CD4-positive, alpha-beta memory T cell (primary cell): Measurements from ENCODE around the gene ABCC1. TPM values are rescaled to one million over a fixed set of nuclear protein-coding genes. Genes with fewer than 3 reads are reported as not detected.

Source experiments
- CTCF ChIA-PET: fragments of 350-600 bp; sonication (Branson Sonifier 250); formaldehyde crosslinking; loops from one replicate; lab custom pipeline; 2021; ENCODE audit warnings: inconsistent platforms; ENCODE audit not compliant: partially characterized antibody; lab: Charles Lee
- POLR2A ChIA-PET: fragments of 350-600 bp; sonication (Branson Sonifier 250); formaldehyde crosslinking; loops from one replicate; lab custom pipeline; 2021; ENCODE audit not compliant: partially characterized antibody; lab: Charles Lee
- DNase-seq, 5 donors: peaks; one replicate each; pipeline versions ENCODE4 v3.0.0 to v3.0.0-alpha.2; 2020 to 2022; ENCODE audit warnings: mixed read lengths in 1 of 5
- H3K27ac ChIP-seq: one replicate; pipeline ENCODE4 v1.7.0; 2013; ENCODE audit warnings: low read depth, low read length
- H3K27me3 ChIP-seq: 2 replicates; pipeline ENCODE4 v1.7.0; 2013; ENCODE audit warnings: mild to moderate bottlenecking, low read length, moderate library complexity; ENCODE audit not compliant: insufficient read depth
- H3K36me3 ChIP-seq: 2 replicates; pipeline ENCODE4 v1.7.0; 2013; ENCODE audit warnings: mild to moderate bottlenecking, low read length, moderate library complexity; ENCODE audit not compliant: insufficient read depth
- H3K4me1 ChIP-seq: 2 replicates; pipeline ENCODE4 v1.7.0; 2013; ENCODE audit warnings: mild to moderate bottlenecking, low read length, moderate library complexity; ENCODE audit not compliant: insufficient read depth
- H3K4me3 ChIP-seq, 2 donors: one replicate each; pipeline ENCODE4 v1.7.0; 2013; ENCODE audit warnings: low read length in 2 of 2, mild to moderate bottlenecking in 1 of 2
- H3K9me3 ChIP-seq, 2 donors: one replicate each; pipeline ENCODE4 v1.7.0; 2013; ENCODE audit warnings: low read length in 2 of 2, control low read depth in 1 of 2; ENCODE audit not compliant: control insufficient read depth in 1 of 2
- H3K27ac Mint-ChIP-seq, 7 donors: one replicate each; pipeline ENCODE4 v1.8.0; 2020 to 2021; ENCODE audit warnings: mixed read lengths in 7 of 7, mild to moderate bottlenecking in 6 of 7, inconsistent platforms in 3 of 7, moderate library complexity in 3 of 7
- H3K27me3 Mint-ChIP-seq, 2 donors: one replicate each; pipeline ENCODE4 v1.8.0; 2020 to 2021; ENCODE audit warnings: mixed read lengths in 2 of 2
- H3K36me3 Mint-ChIP-seq, 2 donors: one replicate each; pipeline ENCODE4 v1.8.0; 2020 to 2021; ENCODE audit warnings: mixed read lengths in 2 of 2, inconsistent platforms in 1 of 2, mild to moderate bottlenecking in 1 of 2
- H3K4me1 Mint-ChIP-seq, 4 donors: one replicate each; pipeline ENCODE4 v1.8.0; 2020 to 2021; ENCODE audit warnings: mixed read lengths in 4 of 4, mild to moderate bottlenecking in 1 of 4
- H3K4me3 Mint-ChIP-seq, 8 donors: one replicate each; pipeline ENCODE4 v1.8.0; 2020 to 2021; ENCODE audit warnings: mixed read lengths in 8 of 8, mild to moderate bottlenecking in 7 of 8, moderate library complexity in 6 of 8, inconsistent platforms in 3 of 8
- H3K9me3 Mint-ChIP-seq, 8 donors: one replicate each; pipeline ENCODE4 v1.8.0; 2020 to 2021; ENCODE audit warnings: mixed read lengths in 8 of 8, mild to moderate bottlenecking in 5 of 8, inconsistent platforms in 3 of 8, moderate library complexity in 1 of 8
- intact Hi-C: fragments of 100-400 bp; cut with micrococcal nuclease; formaldehyde crosslinking; loops from one replicate; pipeline ENCODE4 v1.15.1; 2023
- polyA plus RNA-seq, 2 donors: library from polyadenylated mRNA; unstranded; fragments of 300-500 nt; fragmentation: Illumina TruSeq; gene quantifications; one replicate each; pipeline ENCODE4 v1.2.3, GENCODE V29; 2021
- total RNA-seq, 2 experiments: library from RNA; stranded (reverse); gene quantifications; one replicate each; pipeline ENCODE4 v1.2.3, GENCODE V29; 2021

Gene ABCC1
- total and polyA plus RNA-seq, 4 experiments from 2014 or later: 1.9 to 69.9 (median 34.2) TPM

GRCh38 chr16:16131204-16131603 is 181.8 kb downstream of the ABCC1 start:
- no peaks in the 10 kb centered on the region for H3K4me1 ChIP-seq
- ChIA-PET POLR2A (no interaction called here), CTCF (interaction anchor here (0.9 kb wide), 1 partner anchor 256 kb away, joined by 3 read pairs; no protein-coding TSS in a partner anchor)
- H3K4me3 ChIP-seq: no peak overlapping the region
- H3K27me3 ChIP-seq: no peaks in the 10 kb centered on the region
- Mint-ChIP-seq H3K4me3 (no peak overlapping the region), H3K27ac (peak overlapping the region in 3 of 7 donors; percentile 32 to 68 (median 62)), H3K4me1 (peaks cover 0 to 12% (median 5%) of the 10 kb centered on the region in 4 donors), H3K27me3 (no peaks in the 10 kb centered on the region), H3K36me3 (peaks cover 39 to 72% of the 10 kb centered on the region in 2 donors), H3K9me3 (no peaks in the 10 kb centered on the region)
- no peaks in the 10 kb centered on the region for H3K9me3 ChIP-seq
- no peak overlapping the region for H3K27ac ChIP-seq
- DNase-seq: no peak
- intact Hi-C loops: no loop called here
- H3K36me3 ChIP-seq: peaks cover 51% of the 10 kb centered on the region

- Mint-ChIP-seq H3K4me3 (no peak overlapping the region), H3K27me3 (no peaks in the 10 kb centered on the region), H3K4me1 (peaks cover 0 to 12% (median 5%) of the 10 kb centered on the region in 4 donors), H3K27ac (peak overlapping the region in 1 of 7 donors; percentile 29), H3K9me3 (no peaks in the 10 kb centered on the region), H3K36me3 (peaks cover 42 to 72% of the 10 kb centered on the region in 2 donors)
- ChIA-PET POLR2A (no interaction called here), CTCF (interaction anchor here (0.9 kb wide), 1 partner anchor 257 kb away, joined by 3 read pairs; no protein-coding TSS in a partner anchor)
- no peak for DNase-seq
- H3K4me3 ChIP-seq: no peak overlapping the region
- H3K4me1 ChIP-seq: no peaks in the 10 kb centered on the region
- H3K36me3 ChIP-seq: peaks cover 55% of the 10 kb centered on the region
- H3K27me3 ChIP-seq: no peaks in the 10 kb centered on the region
- no peaks in the 10 kb centered on the region for H3K9me3 ChIP-seq
- intact Hi-C loops: no loop called here
- H3K27ac ChIP-seq: no peak overlapping the region
Measured at GRCh38 chr16:16131659-16132058, 182.2 kb downstream of the ABCC1 start.

GRCh38 chr16:16133943-16134604 is 184.7 kb downstream of the ABCC1 start:
- no peak overlapping the region for H3K27ac ChIP-seq
- Mint-ChIP-seq H3K27me3 (no peaks in the 10 kb centered on the region), H3K9me3 (no peaks in the 10 kb centered on the region), H3K36me3 (peaks cover 42 to 74% of the 10 kb centered on the region in 2 donors), H3K4me1 (peaks cover 0 to 3% (median 0%) of the 10 kb centered on the region in 4 donors), H3K27ac (peak overlapping the region in 1 of 7 donors; percentile 57), H3K4me3 (no peak overlapping the region)
- POLR2A ChIA-PET: no interaction called here
- H3K36me3 ChIP-seq: peaks cover 79% of the 10 kb centered on the region
- H3K9me3 ChIP-seq: no peaks in the 10 kb centered on the region
- CTCF ChIA-PET: no interaction called here
- DNase-seq: no peak
- intact Hi-C loops: no loop called here
- no peaks in the 10 kb centered on the region for H3K4me1 ChIP-seq
- no peak overlapping the region for H3K4me3 ChIP-seq
- H3K27me3 ChIP-seq: no peaks in the 10 kb centered on the region

GRCh38 chr16:16136588-16136987 is 187.2 kb downstream of the ABCC1 start:
- DNase-seq: no peak
- Mint-ChIP-seq H3K36me3 (peaks cover 54 to 78% of the 10 kb centered on the region in 2 donors), H3K27ac (peak overlapping the region in 1 of 7 donors; percentile 35), H3K4me3 (no peak overlapping the region), H3K4me1 (no peaks in the 10 kb centered on the region), H3K27me3 (no peaks in the 10 kb centered on the region), H3K9me3 (no peaks in the 10 kb centered on the region)
- Histone ChIP-seq H3K27ac (no peak overlapping the region), H3K36me3 (peaks cover 84% of the 10 kb centered on the region), H3K4me3 (no peak overlapping the region), H3K4me1 (no peaks in the 10 kb centered on the region), H3K27me3 (no peaks in the 10 kb centered on the region), H3K9me3 (no peaks in the 10 kb centered on the region)
- CTCF ChIA-PET: interaction anchor here (0.8 kb wide), 2 partner anchors 9 to 380 kb away, joined by 3 to 4 read pairs; no protein-coding TSS in a partner anchor
- POLR2A ChIA-PET: no interaction called here
- intact Hi-C loops: no loop called here

GRCh38 chr16:16137110-16137509 is 187.7 kb downstream of the ABCC1 start:
- H3K9me3 ChIP-seq: no peaks in the 10 kb centered on the region
- peaks cover 81% of the 10 kb centered on the region for H3K36me3 ChIP-seq
- no peak overlapping the region for H3K4me3 ChIP-seq
- H3K27ac ChIP-seq: no peak overlapping the region
- ChIA-PET POLR2A (no interaction called here), CTCF (no interaction called here)
- Mint-ChIP-seq H3K27me3 (no peaks in the 10 kb centered on the region), H3K36me3 (peaks cover 56 to 75% of the 10 kb centered on the region in 2 donors), H3K4me3 (no peak overlapping the region), H3K9me3 (no peaks in the 10 kb centered on the region), H3K4me1 (no peaks in the 10 kb centered on the region), H3K27ac (no peak overlapping the region)
- no peaks in the 10 kb centered on the region for H3K27me3 ChIP-seq
- no peak for DNase-seq
- no peaks in the 10 kb centered on the region for H3K4me1 ChIP-seq
- intact Hi-C loops: no loop called here

- Histone ChIP-seq H3K4me1 (no peaks in the 10 kb centered on the region), H3K9me3 (no peaks in the 10 kb centered on the region), H3K27me3 (no peaks in the 10 kb centered on the region), H3K36me3 (peaks cover 76% of the 10 kb centered on the region), H3K27ac (no peak overlapping the region), H3K4me3 (no peak overlapping the region)
- Mint-ChIP-seq H3K36me3 (peaks cover 57 to 74% of the 10 kb centered on the region in 2 donors), H3K4me1 (no peaks in the 10 kb centered on the region), H3K27ac (no peak overlapping the region), H3K27me3 (no peaks in the 10 kb centered on the region), H3K9me3 (no peaks in the 10 kb centered on the region), H3K4me3 (no peak overlapping the region)
- intact Hi-C loops: no loop called here
- ChIA-PET CTCF (no interaction called here), POLR2A (no interaction called here)
- no peak for DNase-seq
Measured at GRCh38 chr16:16138034-16138635, 188.7 kb downstream of the ABCC1 start.

- no peak for DNase-seq
- no peaks in the 10 kb centered on the region for H3K4me1 ChIP-seq
- Mint-ChIP-seq H3K36me3 (peaks cover 55 to 68% of the 10 kb centered on the region in 2 donors), H3K4me1 (no peaks in the 10 kb centered on the region), H3K9me3 (peaks cover 0 to 2% (median 0%) of the 10 kb centered on the region in 8 donors), H3K27ac (no peak overlapping the region), H3K4me3 (no peak overlapping the region), H3K27me3 (no peaks in the 10 kb centered on the region)
- intact Hi-C loops: no loop called here
- H3K36me3 ChIP-seq: peaks cover 73% of the 10 kb centered on the region
- no peak overlapping the region for H3K4me3 ChIP-seq
- no peaks in the 10 kb centered on the region for H3K9me3 ChIP-seq
- H3K27ac ChIP-seq: no peak overlapping the region
- ChIA-PET POLR2A (no interaction called here), CTCF (no interaction called here)
- no peaks in the 10 kb centered on the region for H3K27me3 ChIP-seq
Measured at GRCh38 chr16:16139061-16139460, 189.6 kb downstream of the ABCC1 start.
